ENCODE measurements around the gene ZNHIT2.

ZNHIT2 gene

DNA sequence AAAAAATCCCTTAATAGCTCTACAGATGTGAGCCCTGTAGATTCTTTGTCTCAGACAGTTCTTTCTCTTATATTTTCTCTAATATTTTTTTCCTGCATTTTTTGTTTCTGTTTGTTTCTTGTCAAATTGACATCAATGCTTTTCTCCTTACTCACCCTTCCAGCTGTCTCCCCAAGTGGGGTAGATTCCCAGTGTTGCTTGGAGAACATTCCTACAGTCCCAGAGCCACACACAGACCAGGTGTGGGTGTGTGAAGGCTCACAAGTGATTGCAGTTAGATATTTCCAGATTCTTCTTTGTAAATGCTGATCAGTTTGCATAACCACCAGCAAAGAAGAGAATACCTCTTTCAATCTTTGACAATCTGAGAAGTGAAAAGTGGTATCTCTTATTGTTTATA lies 14.0 kb downstream of the ZNHIT2 start:
- DNase-seq (ENCODE audit: low spot score) = no peak

DNA sequence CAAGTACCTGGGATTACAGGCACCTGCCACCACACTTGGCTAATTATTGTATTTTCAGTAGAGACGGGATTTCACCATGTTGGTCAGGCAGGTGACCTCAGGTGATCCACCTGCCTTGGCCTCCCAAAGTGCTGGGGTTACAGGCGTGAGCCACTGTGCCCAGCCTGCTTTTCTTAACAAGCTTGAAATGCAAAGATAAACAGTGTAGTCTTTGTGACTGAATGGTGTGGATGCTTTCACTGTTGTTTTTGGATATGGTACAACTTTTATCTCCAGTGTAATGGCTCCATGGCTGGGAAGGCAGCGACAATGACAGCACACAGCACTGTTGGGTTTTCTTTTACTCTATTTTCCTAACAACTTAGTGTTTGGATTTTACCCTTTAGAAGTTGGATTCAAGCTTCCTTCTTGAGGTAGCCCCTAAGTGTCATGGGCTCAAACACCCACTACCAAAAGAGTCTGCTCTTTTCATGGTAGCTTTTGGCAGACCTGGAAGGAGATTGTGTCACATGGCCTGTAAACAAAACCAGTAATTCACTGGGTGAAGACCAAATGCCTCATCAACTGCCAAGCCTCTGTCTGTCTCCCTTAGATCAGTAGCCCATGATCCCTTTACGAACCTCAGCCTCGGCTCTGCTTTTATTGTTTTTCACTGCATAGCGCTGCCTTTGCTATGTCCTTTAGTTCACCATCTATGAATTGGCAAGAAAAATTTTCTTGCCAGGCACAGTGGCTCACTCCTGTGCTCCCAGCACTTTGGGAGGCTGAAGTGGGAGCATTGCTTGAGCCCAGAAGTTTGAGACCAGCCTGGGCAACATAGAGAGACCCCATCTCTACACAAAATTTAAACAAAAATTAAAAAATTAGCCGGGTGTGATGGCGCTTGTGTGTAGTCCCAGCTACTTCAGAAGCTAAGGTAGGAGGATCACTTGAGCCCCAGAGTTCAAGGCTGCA lies 15.1 kb downstream of the ZNHIT2 start:
- no peak for DNase-seq (ENCODE audit: low spot score)

- DNase-seq (ENCODE audit: low spot score) = no peak
These were observed 16.7 kb downstream of the ZNHIT2 start for GRCh38 chr11:65100674-65101350.

DNA sequence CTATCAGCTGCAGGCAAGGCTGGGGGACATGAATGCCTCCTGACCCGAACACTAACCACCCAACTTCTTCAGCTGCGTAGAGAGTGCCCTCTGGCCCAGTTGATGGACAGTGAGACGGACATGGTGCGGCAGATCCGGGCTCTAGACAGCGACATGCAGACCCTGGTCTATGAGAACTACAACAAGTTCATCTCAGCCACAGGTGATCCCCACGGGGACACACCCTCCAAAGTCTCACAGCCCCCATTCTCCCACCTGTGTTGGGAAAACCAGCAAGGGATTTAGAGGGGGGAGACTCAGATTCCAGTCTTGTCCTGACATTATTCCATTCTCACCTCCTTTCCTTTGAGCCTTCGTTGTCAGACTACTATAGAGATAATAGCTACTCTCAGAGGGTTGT lies 20.6 kb downstream of the ZNHIT2 start:
- DNase-seq (ENCODE audit: low spot score) = no peak

DNA sequence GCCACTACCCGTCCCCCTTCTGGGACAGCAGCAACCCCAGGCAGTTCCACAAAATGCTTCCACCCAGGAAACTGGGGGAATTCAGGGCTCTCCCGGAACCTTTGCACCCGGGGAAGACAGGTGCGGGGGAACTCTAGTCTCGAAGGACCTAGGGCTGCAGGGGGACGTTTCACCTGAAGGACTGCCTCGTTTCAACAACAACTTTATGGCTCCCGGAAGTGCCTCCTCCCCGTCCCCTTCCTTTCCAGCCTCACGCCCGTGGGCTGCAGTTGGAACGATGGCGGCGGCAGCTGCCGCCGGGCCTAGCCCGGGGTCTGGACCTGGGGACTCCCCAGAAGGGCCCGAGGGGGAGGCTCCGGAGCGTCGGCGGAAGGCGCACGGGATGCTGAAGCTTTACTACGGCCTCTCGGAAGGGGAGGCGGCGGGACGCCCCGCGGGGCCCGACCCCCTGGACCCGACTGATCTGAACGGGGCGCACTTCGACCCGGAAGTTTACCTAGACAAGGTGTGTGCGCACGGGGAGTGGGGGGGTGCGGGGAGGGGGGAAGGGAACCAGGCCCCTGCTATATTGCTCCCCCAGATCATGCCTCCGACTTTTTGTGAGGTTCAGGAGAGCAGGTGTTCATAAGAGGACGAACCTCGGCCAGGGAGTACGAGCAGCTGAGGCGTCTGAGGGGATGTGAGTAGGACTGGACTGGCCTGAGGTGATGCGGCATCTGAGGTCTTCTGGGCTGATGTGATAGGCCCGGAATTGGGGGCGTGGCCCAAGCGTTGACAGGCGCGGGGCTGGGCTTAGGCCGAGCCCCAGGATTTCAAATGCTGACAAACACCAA lies 21.3 kb downstream of the ZNHIT2 start, which contains the start of gene VPS51:
TSS of gene VPS51 (plus strand) at position 241 of the 833 bp plus-strand sequence. CDS start at position 278, 37 bp downstream.
- peak; percentile 96 for DNase-seq (ENCODE audit: low spot score)

DNA sequence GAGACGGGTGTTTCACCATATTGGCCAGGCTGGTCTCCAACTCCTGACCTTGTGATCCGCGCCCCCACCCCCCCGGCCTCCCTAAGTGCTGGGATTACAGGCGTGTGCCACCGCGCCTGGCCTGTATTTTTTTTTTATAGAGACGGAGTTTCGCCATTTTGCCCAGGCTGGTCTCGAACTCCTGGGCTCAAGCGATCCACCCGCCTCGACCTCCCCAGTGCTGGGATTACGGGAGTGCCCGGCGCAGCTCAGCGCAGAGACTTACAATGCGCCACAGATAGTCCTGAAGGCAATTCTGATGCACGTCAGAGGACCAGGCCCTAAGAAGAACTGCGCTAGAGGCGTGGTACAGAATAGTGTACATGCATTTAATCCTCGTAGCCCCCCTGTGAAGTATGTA lies 22.1 kb downstream of the ZNHIT2 start:
- no peak for DNase-seq (ENCODE audit: low spot score)

GRCh38 chr11:65090628-65091027 lies 26.9 kb downstream of the ZNHIT2 start:
- DNase-seq (ENCODE audit: low spot score) = no peak

DNA sequence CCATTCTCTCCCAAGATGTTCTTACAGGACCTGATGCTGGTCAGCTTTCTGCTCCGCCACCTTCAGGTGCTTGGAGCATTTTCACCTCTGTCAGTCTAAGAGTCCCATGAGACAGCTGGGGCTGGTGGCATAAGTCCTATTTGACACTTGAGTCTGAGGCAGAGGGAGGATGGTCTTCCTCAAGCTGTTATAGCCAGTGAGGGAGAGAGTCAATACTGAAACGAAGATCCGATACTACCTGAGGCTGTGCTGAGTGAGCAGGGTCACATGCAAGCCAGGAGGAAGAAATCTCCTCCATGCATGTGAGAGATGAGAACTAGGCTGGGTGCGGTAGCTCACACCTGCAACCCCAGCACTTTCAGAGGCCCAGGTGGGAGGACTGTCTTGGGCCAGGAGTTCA lies 27.9 kb downstream of the ZNHIT2 start:
- DNase-seq (ENCODE audit: low spot score) = no peak

GRCh38 chr11:65087827-65088226 lies 29.7 kb downstream of the ZNHIT2 start:
- DNase-seq (ENCODE audit: low spot score) = no peak

GRCh38 chr11:65087216-65087615 lies 30.3 kb downstream of the ZNHIT2 start:
- DNase-seq (ENCODE audit: low spot score) = no peak

DNA sequence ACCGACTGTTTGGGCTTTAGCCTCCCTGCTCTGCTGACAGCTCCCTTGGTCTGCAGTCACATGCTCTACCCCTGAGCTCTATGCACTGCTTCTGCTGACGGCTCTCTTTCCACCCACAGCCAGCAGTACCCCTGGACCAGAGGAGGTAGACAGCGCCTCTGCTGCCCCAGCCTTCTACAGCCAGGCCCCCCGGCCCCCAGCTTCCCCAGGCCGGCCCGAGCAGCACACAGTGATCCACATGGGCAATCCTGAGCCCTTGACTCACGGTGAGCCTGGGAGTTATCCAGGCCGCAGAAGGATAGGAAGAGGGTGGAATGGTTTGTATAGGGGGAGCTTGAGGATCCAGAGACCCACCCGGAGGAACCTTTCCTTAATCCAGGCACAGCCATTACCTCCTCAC lies 30.7 kb downstream of the ZNHIT2 start:
- DNase-seq (ENCODE audit: low spot score) = no peak

GRCh38 chr11:65085446-65085845 lies 32.1 kb downstream of the ZNHIT2 start:
- DNase-seq (ENCODE audit: low spot score) = no peak

DNA sequence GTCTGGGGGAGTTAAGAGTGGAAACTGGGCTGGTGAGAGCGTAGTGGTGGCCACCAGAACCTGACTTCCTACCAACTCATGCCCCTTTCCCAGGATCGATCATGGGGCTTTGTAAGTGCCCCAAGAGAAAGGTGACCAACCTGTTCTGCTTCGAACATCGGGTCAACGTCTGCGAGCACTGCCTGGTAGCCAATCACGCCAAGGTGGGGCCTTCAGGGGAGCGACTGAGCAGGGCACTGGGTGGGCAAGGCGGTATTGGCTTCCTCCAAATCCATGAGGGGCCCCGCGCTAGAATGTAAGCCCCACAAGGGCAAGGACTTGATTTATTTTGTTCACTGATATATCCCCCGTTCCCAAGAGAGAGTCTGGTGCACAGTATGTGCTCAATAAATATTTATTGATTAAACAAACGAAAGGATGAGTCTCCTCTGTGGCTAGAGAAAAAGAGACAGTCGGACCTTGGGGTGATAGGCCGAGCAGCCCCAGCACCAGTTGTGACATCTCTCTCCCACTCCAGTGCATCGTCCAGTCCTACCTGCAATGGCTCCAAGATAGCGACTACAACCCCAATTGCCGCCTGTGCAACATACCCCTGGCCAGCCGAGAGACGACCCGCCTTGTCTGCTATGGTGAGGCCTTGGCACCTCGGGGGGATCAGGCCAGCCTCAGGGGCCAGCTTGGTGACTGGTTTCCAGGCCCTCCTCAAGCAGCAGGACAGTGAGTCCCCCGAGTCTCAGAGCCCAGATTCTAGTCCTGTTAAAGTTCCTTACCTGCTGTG lies 32.7 kb downstream of the ZNHIT2 start:
- DNase-seq (ENCODE audit: low spot score) = no peak

DNA sequence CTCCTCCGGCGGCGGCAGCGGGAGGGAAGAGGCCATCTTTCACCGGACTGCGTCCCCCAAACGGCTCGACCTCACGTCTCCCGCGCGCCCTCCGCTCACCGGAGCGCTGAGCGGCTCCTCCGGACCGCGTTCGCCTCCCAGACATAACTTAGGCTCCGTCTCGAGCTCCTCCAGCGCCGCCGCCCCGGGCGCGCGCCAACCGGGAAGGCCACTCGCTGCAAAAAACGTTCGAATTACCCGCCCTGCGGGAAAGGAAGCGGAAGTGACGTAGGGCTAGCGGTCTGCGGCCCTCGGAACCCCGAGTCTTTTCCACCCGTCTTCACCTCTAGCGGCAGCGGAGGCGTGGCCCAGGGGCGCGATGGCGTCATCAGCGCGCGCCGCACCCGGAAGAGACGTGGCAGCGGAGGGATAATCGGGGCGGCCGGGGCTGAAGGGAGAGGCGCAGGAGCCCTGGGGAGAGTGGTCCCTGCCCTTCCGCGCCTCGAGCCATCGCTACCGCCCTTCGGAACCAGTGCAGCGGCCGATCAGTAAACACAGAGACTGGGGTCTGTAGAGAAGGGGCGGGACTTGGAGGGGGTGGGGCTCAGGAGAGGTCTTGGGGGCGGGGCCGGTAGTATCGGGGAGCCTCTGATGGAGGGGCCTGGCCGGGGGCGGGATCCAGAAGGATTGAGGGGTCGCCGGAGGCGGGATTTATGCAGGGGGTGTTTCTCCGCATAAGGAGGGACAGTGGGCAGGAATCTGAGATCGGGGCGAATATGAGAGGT lies 33.5 kb downstream of the ZNHIT2 start, which contains the start of the genes CDCA5 and ZFPL1:
TSS of gene CDCA5 (minus strand) at position 207 of the 764 bp plus-strand sequence. CDS start at position 145, 62 bp downstream.
TSS of gene ZFPL1 (plus strand) at position 389 of the 764 bp plus-strand sequence. CDS start 477 bp downstream, outside the sequence.
- DNase-seq (ENCODE audit: low spot score) = peak; percentile 96

DNA sequence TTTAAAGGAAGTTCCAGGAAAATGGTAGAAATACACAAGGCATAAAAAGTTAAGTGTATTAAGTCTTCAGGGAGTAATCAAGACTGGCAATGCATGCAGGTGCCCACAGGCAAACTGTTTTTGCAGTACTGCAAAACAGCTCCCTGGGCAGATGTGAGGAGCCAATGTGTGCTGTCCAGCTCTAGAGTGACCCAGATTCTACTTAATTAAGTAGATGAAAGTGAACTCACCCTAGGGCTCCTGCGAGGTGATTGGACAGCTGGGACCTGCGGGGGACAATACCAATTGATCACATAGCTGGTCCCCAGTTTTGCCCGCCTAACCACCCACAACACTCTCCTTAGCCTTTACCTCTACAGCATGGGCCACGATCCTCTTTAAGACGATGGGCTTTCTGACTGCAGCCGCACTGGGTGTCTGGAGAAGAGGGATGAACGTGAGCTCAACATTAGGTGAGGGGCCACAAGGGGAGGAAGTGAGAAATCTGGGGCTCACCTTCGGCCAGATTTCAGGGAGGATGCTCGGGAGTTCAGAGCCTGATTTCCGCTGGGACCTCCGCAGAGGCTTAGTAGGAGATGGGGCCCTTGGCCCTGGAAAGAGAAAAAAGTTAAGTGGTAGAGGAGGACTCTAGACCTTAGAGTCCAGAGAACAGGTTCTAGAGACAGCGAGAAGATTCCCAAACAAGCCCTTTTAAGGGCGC lies 34.2 kb downstream of the ZNHIT2 start:
- peak; percentile 59 for DNase-seq (ENCODE audit: low spot score)

- DNase-seq (ENCODE audit: low spot score) = no peak
These were observed 38.6 kb downstream of the ZNHIT2 start for GRCh38 chr11:65078786-65079342.

- peak; percentile 43 for DNase-seq (ENCODE audit: low spot score)
These were observed 39.4 kb downstream of the ZNHIT2 start for GRCh38 chr11:65078151-65078550.

- peak; percentile 51 for DNase-seq (ENCODE audit: low spot score)
These were observed 40.0 kb downstream of the ZNHIT2 start for GRCh38 chr11:65077451-65077850.

- no peak for DNase-seq (ENCODE audit: low spot score)
These were observed 44.9 kb downstream of the ZNHIT2 start for GRCh38 chr11:65072631-65072966.

Data from RKO (cell line).